Fibroblast of lung (primary cell): ENCODE data around the gene CDC25A. TPM values are rescaled to one million over a fixed set of nuclear protein-coding genes. Genes with fewer than 3 reads are reported as not detected.

Source experiments
- DNase-seq, 2 donors: peaks; one replicate each; pipeline versions ENCODE4 v3.0.0 to v3.0.0-alpha.2; 2010; ENCODE audit warnings: low read depth in 2 of 2
- H2AFZ ChIP-seq: 2 replicates; pipeline ENCODE4 v1.5.1; 2012; ENCODE audit warnings: low read length, control low read depth, inconsistent platforms
- H3K27ac ChIP-seq: 2 replicates; pipeline ENCODE4 v1.5.1; 2011; ENCODE audit warnings: low read length, control low read depth; ENCODE audit not compliant: insufficient read depth
- H3K27me3 ChIP-seq: 2 replicates; pipeline ENCODE4 v1.5.1; 2011; ENCODE audit warnings: mild to moderate bottlenecking, low read length; ENCODE audit not compliant: control insufficient read depth, insufficient read depth
- H3K36me3 ChIP-seq: 2 replicates; pipeline ENCODE4 v1.5.1; 2011; ENCODE audit warnings: low read length; ENCODE audit not compliant: control insufficient read depth, insufficient read depth
- H3K4me1 ChIP-seq: 2 replicates; pipeline ENCODE4 v1.5.1; 2011; ENCODE audit warnings: low read length; ENCODE audit not compliant: control insufficient read depth, insufficient read depth; ENCODE audit errors: extremely low read depth
- H3K4me2 ChIP-seq: 2 replicates; pipeline ENCODE4 v1.5.1; 2011; ENCODE audit warnings: low read length, control low read depth; ENCODE audit not compliant: insufficient read depth; ENCODE audit errors: extremely low read depth
- H3K4me3 ChIP-seq, 4 experiments: fragments of 200-600 bp in 1 of 4; sonication (generic) in 1 of 4; replicated peaks in 1 of 4; 2 replicates each; pipeline ENCODE4 v1.5.1; 2011 to 2016; ENCODE audit warnings: low read length in 4 of 4, low read depth in 3 of 4, mild to moderate bottlenecking in 3 of 4, control low read depth in 2 of 4, inconsistent platforms in 1 of 4, mixed read lengths in 1 of 4; ENCODE audit not compliant: insufficient read depth in 1 of 4; ENCODE audit errors: control extremely low read depth in 1 of 4
- H3K79me2 ChIP-seq: 2 replicates; pipeline ENCODE4 v1.5.1; 2012; ENCODE audit warnings: mild to moderate bottlenecking, low read length, inconsistent platforms; ENCODE audit not compliant: control insufficient read depth, insufficient read depth
- H3K9ac ChIP-seq: 2 replicates; pipeline ENCODE4 v1.5.1; 2011; ENCODE audit warnings: mild to moderate bottlenecking, low read length, control low read depth; ENCODE audit not compliant: insufficient read depth
- H3K9me3 ChIP-seq: 2 replicates; pipeline ENCODE4 v1.5.1; 2012; ENCODE audit warnings: low read depth, low read length; ENCODE audit not compliant: control insufficient read depth, insufficient read depth
- H4K20me1 ChIP-seq: 2 replicates; pipeline ENCODE4 v1.5.1; 2011; ENCODE audit warnings: low read length; ENCODE audit not compliant: control insufficient read depth, insufficient read depth; ENCODE audit errors: extremely low read depth
- CTCF ChIP-seq, 2 donors: IDR thresholded peaks in 1 of 2; conservative IDR thresholded peaks in 1 of 2; 1 replicate in 1 of 2; 2 replicates in 1 of 2; pipeline ENCODE4 v1.5.1; 2011 to 2012; ENCODE audit warnings: low read length in 2 of 2, control low read depth in 1 of 2, inconsistent platforms in 1 of 2, low read depth in 1 of 2, mild to moderate bottlenecking in 1 of 2
- EZH2 ChIP-seq: IDR thresholded peaks from 2 replicates; pipeline ENCODE4 v1.5.1; 2012; ENCODE audit warnings: low read length, control low read depth, mild to moderate bottlenecking; ENCODE audit errors: missing control alignments
- polyA plus RNA-seq, 2 donors: library from polyadenylated mRNA; depleted of rRNA in 1 of 2; stranded (reverse) in 1 of 2; unstranded in 1 of 2; fragments of >200 nt; gene quantifications; 2 replicates each; pipeline ENCODE4 v1.2.1, GENCODE V29; 2011 to 2012; ENCODE audit warnings: missing spikeins in 1 of 2
- total RNA-seq: library from RNA; depleted of rRNA; stranded (reverse); fragments of >200 nt; gene quantifications from 2 replicates; pipeline ENCODE4 v1.2.1, GENCODE V29; 2014

The CDC25A gene
- total and polyA plus RNA-seq, 2 donors (not counting 1 experiment from before 2014, with no cell fraction given), result 1.3 to 3.1 TPM

GRCh38 chr3:48137425-48137999 lies 50.7 kb downstream of the CDC25A start:
- Histone ChIP-seq H3K36me3 (no peaks in the 10 kb centered on the region), H3K4me1 (no peaks in the 10 kb centered on the region), H3K9me3 (no peaks in the 10 kb centered on the region), H3K27ac (no peak overlapping the region), H3K27me3 (no peaks in the 10 kb centered on the region), H3K4me2 (no peak overlapping the region), H4K20me1 (no peaks in the 10 kb centered on the region), H3K4me3 (no peak overlapping the region), H3K79me2 (no peaks in the 10 kb centered on the region), H2AFZ (no peak overlapping the region), H3K9ac (no peak overlapping the region)
- TF ChIP-seq CTCF (conservative IDR thresholded peaks at IDR 0.05 in 1 of 2, IDR thresholded peaks at IDR 0.05 in 1 of 2; ENCODE audit: low read depth in 1 of 2, low read length in 2 of 2), result no peak
- TF ChIP-seq EZH2, result no peak
- no peak for DNase-seq

GRCh38 chr3:48135552-48136495 lies 52.4 kb downstream of the CDC25A start:
- Histone ChIP-seq H3K9ac (no peak overlapping the region), H3K27me3 (no peaks in the 10 kb centered on the region), H4K20me1 (no peaks in the 10 kb centered on the region), H3K27ac (no peak overlapping the region), H3K4me3 (no peak overlapping the region), H3K4me1 (peaks cover 4% of the 10 kb centered on the region), H2AFZ (peak overlapping the region; percentile 46), H3K9me3 (no peaks in the 10 kb centered on the region), H3K36me3 (no peaks in the 10 kb centered on the region), H3K4me2 (no peak overlapping the region), H3K79me2 (no peaks in the 10 kb centered on the region)
- DNase-seq, result peak in 1 of 2 donors; percentile 42
- TF ChIP-seq CTCF (conservative IDR thresholded peaks at IDR 0.05 in 1 of 2, IDR thresholded peaks at IDR 0.05 in 1 of 2; ENCODE audit: low read depth in 1 of 2, low read length in 2 of 2) (no peak), EZH2 (no peak)

- Histone ChIP-seq H3K4me1 (peaks cover 12% of the 10 kb centered on the region), H4K20me1 (no peaks in the 10 kb centered on the region), H3K79me2 (no peaks in the 10 kb centered on the region), H3K4me2 (peak overlapping the region; percentile 34), H2AFZ (peak overlapping the region; percentile 30), H3K27me3 (no peaks in the 10 kb centered on the region), H3K9ac (no peak overlapping the region), H3K4me3 (no peak overlapping the region), H3K9me3 (no peaks in the 10 kb centered on the region), H3K36me3 (no peaks in the 10 kb centered on the region), H3K27ac (peak overlapping the region; percentile 23)
- TF ChIP-seq CTCF (conservative IDR thresholded peaks at IDR 0.05 in 1 of 2, IDR thresholded peaks at IDR 0.05 in 1 of 2; ENCODE audit: low read depth in 1 of 2, low read length in 2 of 2) (no peak), EZH2 (no peak)
- DNase-seq, result peak; percentile 94 to 97
Observed at GRCh38 chr3:48130321-48130904, 57.8 kb downstream of the CDC25A start.
